CD4-positive, alpha-beta T cell treated with Interleukin-21 for 1 hour (primary cell): ENCODE data around the gene CXCL12.

Source experiments
- DNase-seq: peaks from one replicate; pipeline ENCODE4 v3.0.0-alpha.2; 2020

CXCL12 gene

GRCh38 chr10:44383749-44384600, 922 bp downstream of the CXCL12 start:
- no peak for DNase-seq

DNA sequence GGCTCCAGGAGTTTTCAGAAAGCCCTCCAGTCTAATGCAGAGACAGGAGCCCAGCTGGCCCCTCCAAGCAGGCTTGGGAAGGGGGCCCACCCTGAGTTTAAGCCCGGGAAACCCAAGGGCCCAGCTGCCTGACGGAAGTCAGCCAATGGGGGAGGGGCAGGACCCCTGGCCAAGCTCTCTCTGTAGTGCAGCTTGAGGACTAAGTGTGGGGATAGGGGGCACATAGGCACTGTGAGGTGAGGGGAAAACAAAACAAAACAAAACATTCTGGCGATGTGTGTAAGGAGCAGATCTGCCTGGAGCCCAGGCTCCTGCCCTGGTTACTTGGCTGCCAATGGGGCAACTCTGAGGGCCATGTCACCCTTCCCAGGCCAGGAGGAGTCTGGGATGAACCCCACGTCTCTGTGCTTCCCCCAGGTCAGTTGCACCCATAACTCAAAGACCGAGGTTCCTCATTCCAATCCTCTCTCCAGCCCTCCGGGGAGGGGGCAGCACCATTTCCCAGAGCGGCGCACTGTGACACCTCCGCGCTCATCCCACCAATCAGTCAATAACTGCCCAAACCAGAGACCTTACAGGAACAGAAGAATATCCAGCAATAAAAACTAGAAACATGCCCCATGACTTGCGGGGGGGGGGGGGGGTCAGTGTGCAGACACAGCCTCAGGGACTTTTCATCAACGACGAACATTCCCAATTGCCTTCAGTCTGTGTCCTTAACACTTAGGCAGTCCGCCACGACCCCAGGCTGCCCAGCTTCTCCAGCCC, 1.7 kb downstream of the CXCL12 start:
- DNase-seq: no peak

- no peak for DNase-seq
Observed at GRCh38 chr10:44382131-44382858, 2.6 kb downstream of the CXCL12 start.

GRCh38 chr10:44380829-44381600, 3.9 kb downstream of the CXCL12 start:
- no peak for DNase-seq

- no peak for DNase-seq
Observed at GRCh38 chr10:44379907-44380306, 5.0 kb downstream of the CXCL12 start.

DNA sequence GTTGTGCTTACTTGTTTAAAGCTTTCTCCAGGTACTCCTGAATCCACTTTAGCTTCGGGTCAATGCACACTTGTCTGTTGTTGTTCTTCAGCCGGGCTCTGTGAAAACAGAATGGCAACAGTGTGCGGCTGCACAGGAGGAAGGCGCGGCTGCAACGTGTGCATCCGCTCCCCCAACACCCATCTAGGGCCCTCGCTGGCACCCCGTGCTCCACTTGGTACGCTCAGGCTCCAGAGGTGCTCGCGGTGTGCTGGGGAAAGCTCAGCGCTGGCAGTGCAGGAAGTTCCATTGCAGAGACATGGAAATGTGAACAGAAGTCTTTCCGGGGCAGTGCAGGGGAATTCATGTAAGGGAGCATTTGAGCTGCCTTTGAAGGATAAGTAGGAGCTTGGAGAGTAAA, 6.3 kb downstream of the CXCL12 start:
- no peak for DNase-seq

- DNase-seq: no peak
Observed at GRCh38 chr10:44377651-44378310, 7.1 kb downstream of the CXCL12 start.

DNA sequence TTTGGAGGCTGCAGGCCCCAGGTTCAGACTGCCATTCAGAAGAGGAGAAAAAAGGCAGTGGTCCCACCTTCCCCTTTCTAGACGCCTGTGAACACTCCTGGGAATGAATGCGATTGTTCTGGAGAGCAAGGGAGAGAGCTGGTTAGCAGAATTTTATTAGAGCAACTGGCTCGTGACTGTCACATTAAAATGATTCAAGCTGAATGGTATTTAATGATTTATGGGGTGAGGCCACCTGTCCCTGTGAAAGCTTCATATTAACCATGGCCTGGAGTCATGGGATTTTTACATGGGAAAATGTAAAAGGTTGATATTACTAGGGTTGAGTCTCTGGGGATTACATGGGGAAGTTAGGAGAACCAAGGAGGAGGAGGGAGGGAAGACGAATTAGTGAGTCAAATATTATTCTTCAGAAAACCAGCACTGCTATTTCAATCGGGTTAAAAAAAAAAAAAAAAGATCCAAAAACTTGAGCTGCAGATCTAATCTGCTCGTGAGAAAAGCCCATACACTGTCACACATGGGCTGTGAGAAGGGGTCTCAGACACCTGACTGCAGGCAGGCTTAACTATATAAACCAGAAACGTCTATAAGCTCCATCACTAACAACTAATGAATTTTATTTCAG, 8.3 kb downstream of the CXCL12 start:
- no peak for DNase-seq

- DNase-seq: no peak
Observed at GRCh38 chr10:44374155-44374554, 10.7 kb downstream of the CXCL12 start.

- DNase-seq: no peak
Observed at GRCh38 chr10:44373341-44373995, 11.4 kb downstream of the CXCL12 start.

- DNase-seq: no peak
Observed at GRCh38 chr10:44372181-44372580, 12.7 kb downstream of the CXCL12 start.

- no peak for DNase-seq
Observed at GRCh38 chr10:44370731-44371248, 14.1 kb downstream of the CXCL12 start.

DNA sequence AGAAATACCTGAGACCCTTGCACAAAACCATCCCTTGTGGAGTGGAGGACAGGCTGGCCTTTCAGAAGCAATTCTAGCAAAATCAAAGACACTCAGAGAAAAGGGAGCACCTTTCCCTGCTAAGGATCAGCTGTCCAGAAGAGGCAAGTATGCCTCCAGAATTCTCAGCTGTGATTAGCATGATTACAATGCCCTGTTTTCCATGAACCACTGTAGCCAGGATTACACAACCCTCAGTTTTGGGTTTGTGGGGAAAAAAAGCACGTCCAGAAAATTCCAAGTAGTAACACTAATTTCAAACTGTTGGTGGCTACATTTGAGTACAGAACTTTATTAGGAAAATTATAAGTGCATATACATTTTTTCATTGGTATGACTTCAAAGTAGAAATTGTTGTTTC, 15.0 kb downstream of the CXCL12 start:
- no peak for DNase-seq

- DNase-seq: no peak
Observed at GRCh38 chr10:44369296-44369695, 15.6 kb downstream of the CXCL12 start.

GRCh38 chr10:44368637-44369036, 16.3 kb downstream of the CXCL12 start:
- no peak for DNase-seq

DNA sequence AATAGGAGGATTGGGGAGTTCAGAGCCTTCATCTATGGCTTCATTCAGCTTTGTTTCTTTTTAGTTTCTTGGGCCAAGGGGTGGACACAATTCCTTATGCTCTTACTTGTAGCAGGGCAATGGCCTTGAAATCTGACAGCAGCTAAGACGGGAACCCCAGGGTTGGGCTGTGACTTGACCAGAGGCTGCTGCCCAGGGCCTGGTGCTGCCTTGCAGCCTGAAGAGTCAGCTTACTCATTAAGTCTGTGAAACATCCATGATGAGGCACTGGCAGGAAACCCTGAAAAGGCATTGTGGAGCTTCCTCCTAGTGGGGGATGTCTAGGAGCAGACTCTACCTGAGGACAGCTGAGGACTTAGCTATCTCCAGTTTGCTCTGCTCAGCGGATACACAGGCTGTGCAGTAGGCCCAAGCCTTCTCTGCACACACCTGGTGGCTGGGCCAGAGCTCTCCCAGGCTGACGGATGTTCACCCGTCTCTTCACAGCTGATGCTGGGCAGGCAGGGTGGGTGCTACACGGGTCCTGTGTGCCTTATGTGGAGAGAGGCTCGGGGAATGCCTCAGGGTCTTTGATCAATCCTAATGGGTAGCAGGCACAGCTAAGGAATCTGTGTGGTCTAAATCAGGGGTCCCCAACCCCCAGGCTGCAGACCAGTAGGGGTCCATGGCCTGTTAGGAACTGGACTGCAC, 17.8 kb downstream of the CXCL12 start:
- no peak for DNase-seq

- no peak for DNase-seq
Observed at GRCh38 chr10:44364566-44364965, 20.3 kb downstream of the CXCL12 start.

DNA sequence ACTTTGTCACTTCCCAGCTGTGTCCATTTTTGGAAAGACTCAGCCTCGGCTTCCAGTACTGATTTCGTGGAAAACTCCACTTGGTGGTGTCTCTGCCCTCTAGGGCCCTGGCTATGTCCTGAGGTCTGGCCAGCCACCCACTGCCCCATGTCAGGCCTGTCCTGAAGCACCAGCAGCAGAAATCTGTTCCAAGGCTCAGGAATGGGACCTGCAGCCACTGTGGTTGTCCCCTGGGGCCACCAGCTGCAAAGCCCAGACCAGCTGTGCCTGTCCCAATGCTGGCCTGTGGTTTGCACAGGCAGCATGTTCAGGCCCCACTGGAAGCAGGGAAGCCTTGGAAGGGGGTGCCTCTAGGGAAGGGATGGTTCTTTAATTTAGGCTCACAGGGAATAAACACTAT, 21.2 kb downstream of the CXCL12 start:
- DNase-seq: no peak

GRCh38 chr10:44362866-44363711, 21.8 kb downstream of the CXCL12 start:
- no peak for DNase-seq
